GM19397 (cell line): Measurements from ENCODE around the gene SH3RF3.

Experiments
- ATAC-seq: cut with Tn5 transposase; IDR thresholded peaks from one replicate; pipeline ENCODE4 v1.9.1; 2021; ENCODE audit warnings: mild to moderate bottlenecking, moderate library complexity; ENCODE audit not compliant: unreplicated experiment

SH3RF3 gene

GRCh38 chr2:109272461-109272860, 143.5 kb downstream of the SH3RF3 start:
- no peak for ATAC-seq

DNA sequence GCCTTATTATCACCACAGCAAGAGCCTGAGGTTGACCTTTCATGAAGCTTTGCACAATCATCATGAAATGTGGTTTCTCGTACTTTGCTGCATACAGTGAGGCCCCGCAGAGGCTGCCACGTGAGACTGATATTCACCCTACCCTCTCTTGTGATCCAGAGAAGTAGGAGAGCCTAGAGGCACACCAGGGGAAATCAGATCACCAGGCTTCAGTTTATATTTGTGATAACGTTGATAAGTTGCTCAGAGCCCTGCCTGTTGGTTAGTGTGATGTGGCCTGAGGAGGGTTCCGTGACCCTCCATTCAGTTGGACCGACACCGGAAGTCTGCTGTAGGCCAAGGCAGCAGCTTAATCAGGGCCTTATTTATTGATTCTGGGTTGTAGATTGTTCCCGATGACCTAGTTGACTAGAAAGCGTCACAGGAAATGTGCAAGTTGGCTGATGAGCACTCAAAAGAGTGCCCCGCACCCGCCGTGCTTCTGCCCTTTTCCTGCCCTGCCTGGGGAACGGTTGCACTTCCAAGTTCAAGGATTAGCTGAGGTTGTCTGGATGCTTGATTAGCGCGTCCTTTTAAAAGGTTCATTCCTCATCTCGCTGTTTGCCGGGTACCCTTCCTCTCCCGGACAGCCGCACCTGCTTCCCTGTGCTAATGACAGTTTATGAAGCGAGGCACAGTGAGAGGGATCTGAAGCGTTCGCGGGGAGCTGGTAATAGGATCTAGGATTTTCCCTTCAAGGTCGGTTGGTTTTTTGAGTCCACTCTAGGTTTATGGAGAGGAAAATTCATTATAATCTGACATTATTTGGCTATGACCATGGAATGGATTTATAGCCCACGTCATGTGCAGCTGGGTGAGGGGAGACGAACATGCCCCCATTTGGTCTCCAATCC, 146.4 kb downstream of the SH3RF3 start:
- ATAC-seq = no peak

DNA sequence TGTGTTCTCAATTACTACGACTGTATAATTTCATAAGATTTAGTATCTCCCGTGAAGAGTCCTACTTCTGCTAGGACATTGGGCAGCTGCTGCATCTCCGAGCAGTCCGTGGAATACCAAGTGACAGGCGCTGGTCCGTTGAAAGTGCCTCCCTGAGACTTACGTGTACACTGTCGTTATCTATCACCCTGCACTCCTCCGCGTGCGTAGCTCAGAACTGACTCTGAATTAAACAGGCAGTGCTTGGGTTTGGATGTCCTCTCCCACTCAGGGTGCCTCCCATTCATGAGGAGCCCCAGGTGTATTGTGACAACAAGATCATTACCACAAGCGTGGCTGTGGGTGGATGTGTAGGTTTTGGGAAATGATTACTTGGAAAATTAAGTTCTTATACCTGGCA, 148.4 kb downstream of the SH3RF3 start:
- no peak for ATAC-seq

DNA sequence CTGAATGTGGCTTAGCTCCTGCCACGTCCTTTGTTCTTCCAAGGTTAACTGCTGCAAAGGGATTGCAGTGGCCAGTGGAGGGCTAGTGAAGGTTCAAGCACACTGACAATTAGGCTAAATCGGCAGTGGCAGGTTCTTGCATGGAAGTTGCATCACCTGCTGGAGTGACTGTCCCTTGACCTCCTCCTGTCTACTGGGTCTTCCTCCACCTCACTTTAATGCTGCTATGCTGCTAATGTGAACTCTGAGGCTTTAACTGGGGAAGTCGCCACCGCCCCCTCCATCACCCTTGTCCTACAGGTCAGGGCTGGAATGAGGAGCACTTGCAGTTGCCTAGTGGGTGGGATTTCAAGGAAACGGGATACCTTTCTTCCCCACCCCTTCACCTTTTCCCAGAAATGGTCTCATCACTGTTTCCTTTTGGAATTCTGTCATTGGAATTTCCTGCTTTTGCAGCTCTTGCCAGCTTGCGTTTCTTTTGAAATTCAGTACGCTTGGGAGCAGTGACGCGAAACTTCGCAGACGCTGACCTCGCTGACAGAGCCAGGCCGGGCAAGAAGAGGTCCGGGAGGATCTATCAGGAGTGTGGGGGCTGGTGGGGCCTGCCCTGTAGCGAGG, 150.3 kb downstream of the SH3RF3 start:
- no peak for ATAC-seq

- ATAC-seq = no peak
These were observed 151.8 kb downstream of the SH3RF3 start for GRCh38 chr2:109280804-109281203.

DNA sequence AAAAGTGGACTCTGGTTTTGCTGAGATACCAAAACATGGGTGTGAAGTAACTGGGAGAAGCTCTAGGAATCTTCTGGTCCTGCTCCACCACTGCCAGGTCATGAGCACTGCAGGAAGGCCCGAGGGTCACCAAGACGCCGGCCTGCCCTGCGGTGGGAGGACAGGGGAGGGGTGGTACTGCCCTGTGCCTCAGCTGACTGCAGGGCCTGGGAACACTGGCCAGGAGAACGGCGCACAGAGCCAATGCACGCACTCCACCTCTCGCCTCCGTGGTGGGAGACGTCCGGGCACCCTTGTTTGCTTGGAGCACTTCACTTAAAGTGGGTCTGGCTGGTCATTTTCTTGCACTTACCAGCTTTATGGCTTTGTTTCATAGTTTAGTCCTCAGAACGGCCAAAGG, 153.4 kb downstream of the SH3RF3 start:
- no peak for ATAC-seq

DNA sequence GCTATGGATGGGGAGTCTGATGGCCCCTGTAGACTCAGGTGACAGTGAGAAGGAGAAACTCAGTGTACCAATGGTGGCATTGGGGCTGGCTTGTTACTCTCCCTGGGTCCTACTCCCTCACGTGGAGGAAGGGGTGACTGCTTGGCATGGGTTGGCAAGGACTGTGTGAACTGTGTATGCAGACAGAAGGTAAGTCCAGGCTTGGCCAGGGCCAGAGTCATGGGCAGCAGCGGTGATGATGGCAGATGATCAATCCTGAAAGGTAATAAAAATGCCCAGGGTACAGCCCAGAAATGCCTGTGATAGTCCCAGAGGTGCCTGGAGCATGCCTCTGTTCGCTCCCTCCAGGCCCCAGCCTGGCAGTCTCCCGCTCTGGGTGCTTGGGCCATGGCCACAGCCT, 153.9 kb downstream of the SH3RF3 start:
- no peak for ATAC-seq

GRCh38 chr2:109284826-109285225, 155.8 kb downstream of the SH3RF3 start:
- ATAC-seq = no peak

DNA sequence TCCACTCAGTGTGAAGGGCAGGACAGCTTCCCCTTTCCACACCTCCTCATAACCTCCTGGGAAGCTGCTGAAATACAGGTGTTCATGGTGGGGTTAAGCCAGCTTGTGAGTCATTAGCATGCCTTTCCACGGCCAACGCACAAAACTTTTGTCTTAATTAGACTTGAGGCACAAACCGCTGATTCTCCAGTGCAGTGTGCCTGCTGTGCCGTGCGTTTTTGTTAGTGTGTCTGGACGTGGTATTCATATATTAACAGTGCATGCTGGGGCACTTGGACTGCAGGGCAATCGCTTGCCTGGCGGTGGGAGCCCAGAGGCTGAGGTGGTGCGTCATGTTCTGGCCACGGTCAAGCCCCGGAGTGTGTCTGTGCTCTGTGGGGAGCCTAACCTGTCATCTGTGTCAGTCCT, 156.2 kb downstream of the SH3RF3 start:
- ATAC-seq = no peak

DNA sequence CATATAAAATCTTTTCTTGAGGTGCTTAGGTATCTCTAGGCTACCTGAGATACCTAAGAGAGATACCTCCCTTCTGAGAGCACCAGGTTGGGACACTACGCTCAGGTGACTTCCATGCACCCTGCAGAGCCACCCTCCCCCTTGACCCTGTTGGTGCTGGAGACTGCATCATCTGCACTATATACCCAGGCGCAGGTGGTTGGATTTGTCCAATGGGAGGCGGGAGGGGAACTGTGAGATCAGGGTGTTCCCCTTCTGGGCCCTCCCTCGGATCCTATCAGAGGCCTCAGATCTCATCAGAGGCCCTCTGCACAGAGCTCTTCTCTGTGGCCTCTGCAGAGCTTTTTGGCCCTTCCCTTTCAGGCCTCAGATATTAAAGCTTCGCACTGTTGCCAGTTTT, 158.4 kb downstream of the SH3RF3 start:
- ATAC-seq = no peak

- no peak for ATAC-seq
These were observed 158.8 kb downstream of the SH3RF3 start for GRCh38 chr2:109287838-109288237.

DNA sequence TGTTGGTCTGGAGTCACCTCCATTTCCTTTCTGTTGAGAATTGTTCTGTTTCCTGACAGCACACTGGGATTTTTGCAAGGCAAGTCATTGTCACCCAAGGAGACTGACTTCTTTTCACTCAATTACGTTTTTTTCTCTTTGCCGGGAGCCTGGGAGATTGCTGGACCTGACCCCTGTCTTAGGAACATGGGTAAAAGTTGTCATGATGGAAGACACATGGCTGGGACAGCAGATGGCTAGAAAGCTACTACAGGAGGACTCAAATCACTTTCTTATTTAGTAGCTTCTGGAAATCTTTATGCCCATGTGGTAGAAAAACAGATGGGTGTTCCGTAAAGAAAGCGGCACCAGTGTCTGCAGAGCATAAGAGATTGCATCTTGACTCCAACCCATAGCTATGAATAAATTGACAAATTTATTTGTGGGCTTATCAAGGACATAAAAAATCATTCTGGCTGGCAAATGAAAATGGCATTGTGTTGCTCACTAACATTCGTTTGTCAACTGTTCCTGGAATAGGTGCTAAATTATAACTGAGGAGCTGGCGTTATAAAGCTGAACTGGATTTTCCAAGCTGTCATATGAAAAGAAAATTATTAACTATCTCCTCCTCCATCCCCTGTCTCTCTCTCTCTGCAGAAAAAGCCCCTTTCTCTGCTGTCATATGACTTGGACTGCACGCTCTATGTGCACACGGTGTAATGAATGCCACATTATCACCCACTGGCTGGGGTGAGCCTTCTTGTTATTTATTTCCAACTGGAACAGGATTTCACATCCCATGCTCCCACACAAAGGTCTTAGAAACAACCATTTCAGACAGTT, 159.8 kb downstream of the SH3RF3 start:
- no peak for ATAC-seq

GRCh38 chr2:109289504-109290222, 160.7 kb downstream of the SH3RF3 start:
- ATAC-seq = no peak

DNA sequence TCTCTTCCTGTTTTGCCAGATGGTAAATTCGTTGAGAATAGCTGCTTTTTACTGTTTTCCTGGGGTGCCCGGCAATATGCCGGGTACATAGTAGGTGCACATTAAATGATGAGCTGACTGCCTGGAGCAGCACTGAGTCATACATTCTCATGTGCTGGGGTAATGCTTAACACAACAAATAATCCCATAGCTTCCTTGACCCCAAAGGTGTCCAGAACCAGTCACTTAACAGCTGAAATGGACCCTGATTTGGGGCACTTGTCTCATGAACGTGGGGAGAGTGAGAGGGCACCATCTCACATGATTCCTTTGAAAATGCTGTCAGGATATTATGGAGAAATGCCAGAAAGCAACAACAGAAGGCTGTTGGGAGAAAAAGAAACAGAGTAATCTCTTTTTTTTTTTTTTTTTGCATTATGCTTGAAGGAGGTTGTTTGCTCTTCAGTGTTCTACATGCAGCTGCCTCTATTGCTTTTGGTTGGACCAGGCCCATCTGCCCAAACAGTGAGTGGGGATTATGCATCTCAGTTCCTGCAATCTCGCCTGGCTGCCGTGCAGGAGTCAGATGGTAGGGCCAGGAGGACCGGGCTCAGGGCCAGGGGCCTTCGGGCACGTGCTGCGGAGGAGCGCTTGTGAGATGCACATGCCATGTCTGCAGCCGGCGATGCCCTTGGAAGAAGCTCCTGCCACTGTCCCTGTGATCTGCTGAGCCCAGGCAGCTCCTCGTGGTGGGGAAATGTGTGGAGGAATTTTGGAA, 162.1 kb downstream of the SH3RF3 start:
- ATAC-seq = no peak

DNA sequence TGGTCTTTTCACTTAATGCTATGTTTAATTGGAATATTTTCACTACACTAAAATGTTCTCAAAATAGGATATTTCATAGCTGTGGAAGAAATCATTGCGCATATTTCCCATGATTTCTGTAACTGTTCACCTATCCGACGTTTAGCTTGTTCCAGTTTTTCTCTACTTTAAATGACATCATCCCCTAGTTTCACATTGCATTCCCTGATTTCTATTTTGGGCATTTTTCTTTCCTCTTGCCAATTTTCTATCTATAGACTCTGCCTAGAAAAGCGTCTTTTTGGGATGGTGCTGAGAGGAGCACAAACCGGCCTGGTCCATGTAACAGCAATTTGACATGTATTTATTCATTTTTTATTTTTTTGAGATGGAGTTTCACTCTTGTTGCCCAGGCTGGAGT, 163.4 kb downstream of the SH3RF3 start:
- ATAC-seq = no peak

DNA sequence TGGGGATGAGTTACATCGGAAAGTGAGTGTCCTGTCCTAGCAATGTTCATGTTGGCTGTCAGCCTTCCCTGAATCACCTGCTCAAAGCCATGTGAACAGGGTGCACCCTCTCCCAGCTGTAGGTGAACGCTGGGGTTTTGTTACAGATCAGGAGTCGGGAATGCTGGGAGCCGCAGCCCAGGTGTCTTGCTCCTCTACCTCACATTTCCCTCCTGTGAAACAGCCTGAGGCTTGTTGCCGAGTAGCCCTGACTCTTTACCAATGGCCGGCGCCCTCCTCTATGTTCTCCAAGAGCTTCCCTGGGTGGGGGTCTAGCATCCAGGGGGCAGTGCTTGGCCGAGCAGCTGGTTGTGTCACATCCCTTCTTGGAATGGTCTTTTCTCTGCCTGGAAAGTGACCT, 164.7 kb downstream of the SH3RF3 start:
- no peak for ATAC-seq

DNA sequence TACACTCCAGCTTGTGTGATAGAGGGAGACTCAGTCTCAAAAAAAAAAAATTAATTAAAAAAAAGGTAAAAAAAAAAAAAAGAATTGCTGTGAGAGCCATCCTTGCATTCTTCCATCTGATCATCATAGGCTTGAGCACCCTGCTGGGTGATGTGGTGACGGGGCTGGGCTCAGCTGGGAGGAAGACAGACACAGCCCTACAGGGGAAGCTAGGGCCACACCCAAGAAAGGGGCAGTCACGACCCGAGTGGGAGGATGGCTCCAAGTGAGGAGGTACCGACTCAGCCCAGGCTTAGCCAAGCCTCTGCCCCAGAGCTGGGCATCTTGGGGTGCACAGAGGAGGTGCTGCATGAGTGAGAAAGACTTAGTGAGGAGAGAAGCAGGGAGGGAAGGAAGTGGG, 165.5 kb downstream of the SH3RF3 start:
- no peak for ATAC-seq

- ATAC-seq = no peak
These were observed 166.2 kb downstream of the SH3RF3 start for GRCh38 chr2:109295070-109295780.

- no peak for ATAC-seq
These were observed 166.7 kb downstream of the SH3RF3 start for GRCh38 chr2:109295781-109296117.
